GM03348 (cell line): Measurements from ENCODE around the gene GTPBP3.

Experiments
- DNase-seq: peaks from one replicate; pipeline ENCODE4 v3.0.0; 2012; ENCODE audit warnings: low spot score

GTPBP3 gene

GRCh38 chr19:17327654-17328516, 9.5 kb upstream of the GTPBP3 start:
- DNase-seq, result peak; percentile 37

- DNase-seq, result no peak
Observed at GRCh38 chr19:17328517-17329365, 8.6 kb upstream of the GTPBP3 start.

- DNase-seq, result no peak
Observed at GRCh38 chr19:17329366-17330261, 7.7 kb upstream of the GTPBP3 start.

GRCh38 chr19:17330262-17331044, 6.9 kb upstream of the GTPBP3 start:
- DNase-seq, result no peak

GRCh38 chr19:17331045-17331558, 6.3 kb upstream of the GTPBP3 start:
- DNase-seq, result no peak

- DNase-seq, result no peak
Observed at GRCh38 chr19:17332360-17332676, 5.0 kb upstream of the GTPBP3 start.

GRCh38 chr19:17332677-17333581, 4.4 kb upstream of the GTPBP3 start:
- DNase-seq, result no peak

- DNase-seq, result peak; percentile 83
Observed at GRCh38 chr19:17333611-17334413, 3.5 kb upstream of the GTPBP3 start.

- peak; percentile 96 for DNase-seq
Observed at GRCh38 chr19:17334414-17335409, 2.6 kb upstream of the GTPBP3 start, which contains the start of gene ANO8. ANO8 (minus strand) TSS chr19:17334855; CDS start chr19:17334670, 185 bp downstream.

- DNase-seq, result no peak
Observed at GRCh38 chr19:17335575-17335974, 1.8 kb upstream of the GTPBP3 start.

- peak; percentile 60 for DNase-seq
Observed at GRCh38 chr19:17337675-17338432, 501 bp downstream of the GTPBP3 start.

- no peak for DNase-seq
Observed at GRCh38 chr19:17338433-17339078, 1.2 kb downstream of the GTPBP3 start.

GRCh38 chr19:17339088-17339741, 1.9 kb downstream of the GTPBP3 start:
- DNase-seq, result no peak

GRCh38 chr19:17340302-17340870, 3.0 kb downstream of the GTPBP3 start:
- DNase-seq, result no peak

GRCh38 chr19:17340871-17341357, 3.6 kb downstream of the GTPBP3 start:
- no peak for DNase-seq
